Testis (tissue), 2 donors: Measurements from ENCODE around the gene SLC16A13.

Experiments used
- POLR2A ChIP-seq: fragments of 450-650 bp; IDR thresholded peaks from one replicate; pipeline ENCODE4 v1.6.1; 2017; ENCODE audit warnings: antibody characterized with exemption, mild to moderate bottlenecking, moderate library complexity
- TF ChIP-seq, protein P1 (sequence below), 3 experiments: fragments of 450-650 bp in 2 of 3; fragments of 200-600 bp in 1 of 3; sonication (generic) in 1 of 3; IDR thresholded peaks; one replicate each; pipeline ENCODE4 v1.5.1; 2016 to 2019; ENCODE audit warnings: antibody characterized with exemption in 3 of 3, mild to moderate bottlenecking in 2 of 3, moderate library complexity in 1 of 3

- TF ChIP-seq, protein P1, sequence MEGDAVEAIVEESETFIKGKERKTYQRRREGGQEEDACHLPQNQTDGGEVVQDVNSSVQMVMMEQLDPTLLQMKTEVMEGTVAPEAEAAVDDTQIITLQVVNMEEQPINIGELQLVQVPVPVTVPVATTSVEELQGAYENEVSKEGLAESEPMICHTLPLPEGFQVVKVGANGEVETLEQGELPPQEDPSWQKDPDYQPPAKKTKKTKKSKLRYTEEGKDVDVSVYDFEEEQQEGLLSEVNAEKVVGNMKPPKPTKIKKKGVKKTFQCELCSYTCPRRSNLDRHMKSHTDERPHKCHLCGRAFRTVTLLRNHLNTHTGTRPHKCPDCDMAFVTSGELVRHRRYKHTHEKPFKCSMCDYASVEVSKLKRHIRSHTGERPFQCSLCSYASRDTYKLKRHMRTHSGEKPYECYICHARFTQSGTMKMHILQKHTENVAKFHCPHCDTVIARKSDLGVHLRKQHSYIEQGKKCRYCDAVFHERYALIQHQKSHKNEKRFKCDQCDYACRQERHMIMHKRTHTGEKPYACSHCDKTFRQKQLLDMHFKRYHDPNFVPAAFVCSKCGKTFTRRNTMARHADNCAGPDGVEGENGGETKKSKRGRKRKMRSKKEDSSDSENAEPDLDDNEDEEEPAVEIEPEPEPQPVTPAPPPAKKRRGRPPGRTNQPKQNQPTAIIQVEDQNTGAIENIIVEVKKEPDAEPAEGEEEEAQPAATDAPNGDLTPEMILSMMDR (IDR thresholded peaks at IDR 0.05), result no peak
- no peak for TF ChIP-seq POLR2A
Observed at GRCh38 chr17:7005716-7006115, 30.1 kb upstream of the SLC16A13 start.
